SU-DHL-6 (cell line): ENCODE data around the gene GRM5.

Source experiments
- H2AFZ ChIP-seq: fragments of 200-600 bp; sonication (generic); 2 replicates; pipeline ENCODE4 v1.6.1; 2014; ENCODE audit warnings: low read depth, mild to moderate bottlenecking, moderate library complexity, mixed read lengths, antibody characterized with exemption, low read length; ENCODE audit not compliant: severe bottlenecking
- H3F3A ChIP-seq: fragments of 200-600 bp; shearing (Covaris generic); 2 replicates; pipeline ENCODE4 v1.6.0; 2016; ENCODE audit warnings: antibody characterized with exemption, mild to moderate bottlenecking; ENCODE audit not compliant: insufficient read depth
- H3K27ac ChIP-seq: fragments of 200-600 bp; sonication (generic); 2 replicates; pipeline ENCODE4 v1.5.1; 2016; ENCODE audit warnings: low read depth, mild to moderate bottlenecking, low read length, moderate library complexity, mixed read lengths
- H3K27me3 ChIP-seq: fragments of 200-600 bp; sonication (generic), shearing (Covaris generic); 2 replicates; pipeline ENCODE4 v1.6.0; 2014; ENCODE audit warnings: mild to moderate bottlenecking, low read length
- H3K36me3 ChIP-seq: fragments of 200-600 bp; sonication (generic); 2 replicates; pipeline ENCODE4 v1.6.1; 2014; ENCODE audit warnings: mild to moderate bottlenecking, low read length, mixed read lengths
- H3K4me2 ChIP-seq: fragments of 300-600, 200-600 bp; shearing (Covaris generic), sonication (generic); 2 replicates; pipeline ENCODE4 v1.6.0; 2014; ENCODE audit warnings: low read length, low read depth, mild to moderate bottlenecking; ENCODE audit not compliant: poor library complexity, severe bottlenecking
- H3K4me3 ChIP-seq: fragments of 200-600 bp; sonication (generic); 2 replicates; pipeline ENCODE4 v1.5.1; 2014; ENCODE audit warnings: antibody characterized with exemption, low read length, mild to moderate bottlenecking, mixed read lengths; ENCODE audit not compliant: insufficient read depth, poor library complexity, severe bottlenecking
- H3K79me2 ChIP-seq: fragments of 200-600 bp; sonication (generic); 2 replicates; pipeline ENCODE4 v1.6.1; 2014; ENCODE audit warnings: mild to moderate bottlenecking, low read length, moderate library complexity; ENCODE audit not compliant: insufficient read depth
- H3K9ac ChIP-seq: fragments of 200-600 bp; sonication (generic); 2 replicates; pipeline ENCODE4 v1.7.0; 2014; ENCODE audit warnings: mild to moderate bottlenecking, low read length
- H3K9me2 ChIP-seq: fragments of 200-600 bp; sonication (generic); replicated peaks from 2 replicates; pipeline ENCODE4 v1.6.1; 2014; ENCODE audit warnings: low read length; ENCODE audit not compliant: insufficient read depth
- H3K9me3 ChIP-seq: fragments of 200-600 bp; sonication (generic); 2 replicates; pipeline ENCODE4 v1.6.1; 2014; ENCODE audit warnings: low read length, mixed read lengths; ENCODE audit not compliant: insufficient read depth
- H4K20me1 ChIP-seq: fragments of 200-600 bp; sonication (generic); 2 replicates; pipeline ENCODE4 v1.6.1; 2014; ENCODE audit warnings: low read depth, mild to moderate bottlenecking, antibody characterized with exemption, low read length, moderate library complexity, mixed read lengths
- EZH2phosphoT487 ChIP-seq: fragments of 200-600 bp; sonication (generic), shearing (Covaris generic); conservative IDR thresholded peaks from 2 replicates; pipeline ENCODE4 v1.6.1; 2018; ENCODE audit warnings: mild to moderate bottlenecking, antibody characterized with exemption, low read length, moderate library complexity, mixed read lengths
- TF ChIP-seq, protein P1 (sequence below): fragments of 200-600 bp; sonication (generic); IDR thresholded peaks from one replicate; pipeline ENCODE4 v1.5.1; 2017; ENCODE audit warnings: antibody characterized with exemption, mild to moderate bottlenecking, low read length, moderate library complexity; ENCODE audit not compliant: insufficient read depth, poor library complexity, severe bottlenecking

The GRM5 gene

DNA sequence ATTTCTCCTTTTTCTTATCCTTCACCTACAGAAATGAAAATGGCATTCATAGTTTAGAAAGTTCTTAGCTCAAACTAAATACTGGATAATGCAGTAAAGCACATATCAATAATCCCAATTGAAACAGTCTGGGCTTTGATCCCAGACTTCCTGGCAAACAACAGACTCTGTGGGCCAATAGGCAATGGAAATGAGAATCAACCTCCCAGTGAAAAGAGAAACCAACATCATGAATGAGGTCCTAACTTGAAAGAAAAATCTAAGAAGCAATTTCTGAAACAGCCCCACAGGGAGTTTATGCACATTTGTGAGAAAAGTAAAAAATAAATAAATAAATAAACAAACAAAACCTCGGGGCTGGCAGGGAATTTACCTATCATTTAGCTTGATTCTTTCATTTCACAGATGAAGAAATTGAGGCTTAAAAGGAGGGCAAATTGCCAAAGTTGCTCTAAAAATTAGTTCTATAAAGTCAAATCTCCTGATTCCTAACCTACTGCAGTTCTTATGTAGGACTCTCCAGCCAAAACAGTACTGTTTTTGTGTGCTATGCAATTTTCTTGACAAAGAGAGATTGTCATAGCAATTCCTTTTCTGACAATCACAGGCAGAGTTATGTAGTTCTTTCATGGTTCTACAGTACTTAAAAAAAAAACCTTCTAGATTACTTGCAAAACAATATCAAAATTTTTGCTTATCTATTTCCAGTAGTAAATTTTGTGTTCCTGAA, 265.8 kb downstream of the GRM5 start:
- Histone ChIP-seq H3K79me2 (no peaks in the 10 kb centered on the region), H2AFZ (no peak overlapping the region), H3K27ac (no peak overlapping the region), H3K4me3 (no peak overlapping the region), H3K9ac (no peak overlapping the region), H3K27me3 (no peaks in the 10 kb centered on the region), H3K4me2 (no peak overlapping the region), H3K9me2 (no peaks in the 10 kb centered on the region), H3F3A (no peaks in the 10 kb centered on the region), H3K9me3 (no peaks in the 10 kb centered on the region), H4K20me1 (no peaks in the 10 kb centered on the region), H3K36me3 (no peaks in the 10 kb centered on the region)
- TF ChIP-seq, protein P1, sequence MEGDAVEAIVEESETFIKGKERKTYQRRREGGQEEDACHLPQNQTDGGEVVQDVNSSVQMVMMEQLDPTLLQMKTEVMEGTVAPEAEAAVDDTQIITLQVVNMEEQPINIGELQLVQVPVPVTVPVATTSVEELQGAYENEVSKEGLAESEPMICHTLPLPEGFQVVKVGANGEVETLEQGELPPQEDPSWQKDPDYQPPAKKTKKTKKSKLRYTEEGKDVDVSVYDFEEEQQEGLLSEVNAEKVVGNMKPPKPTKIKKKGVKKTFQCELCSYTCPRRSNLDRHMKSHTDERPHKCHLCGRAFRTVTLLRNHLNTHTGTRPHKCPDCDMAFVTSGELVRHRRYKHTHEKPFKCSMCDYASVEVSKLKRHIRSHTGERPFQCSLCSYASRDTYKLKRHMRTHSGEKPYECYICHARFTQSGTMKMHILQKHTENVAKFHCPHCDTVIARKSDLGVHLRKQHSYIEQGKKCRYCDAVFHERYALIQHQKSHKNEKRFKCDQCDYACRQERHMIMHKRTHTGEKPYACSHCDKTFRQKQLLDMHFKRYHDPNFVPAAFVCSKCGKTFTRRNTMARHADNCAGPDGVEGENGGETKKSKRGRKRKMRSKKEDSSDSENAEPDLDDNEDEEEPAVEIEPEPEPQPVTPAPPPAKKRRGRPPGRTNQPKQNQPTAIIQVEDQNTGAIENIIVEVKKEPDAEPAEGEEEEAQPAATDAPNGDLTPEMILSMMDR, result no peak
- no peak for TF ChIP-seq EZH2phosphoT487

DNA sequence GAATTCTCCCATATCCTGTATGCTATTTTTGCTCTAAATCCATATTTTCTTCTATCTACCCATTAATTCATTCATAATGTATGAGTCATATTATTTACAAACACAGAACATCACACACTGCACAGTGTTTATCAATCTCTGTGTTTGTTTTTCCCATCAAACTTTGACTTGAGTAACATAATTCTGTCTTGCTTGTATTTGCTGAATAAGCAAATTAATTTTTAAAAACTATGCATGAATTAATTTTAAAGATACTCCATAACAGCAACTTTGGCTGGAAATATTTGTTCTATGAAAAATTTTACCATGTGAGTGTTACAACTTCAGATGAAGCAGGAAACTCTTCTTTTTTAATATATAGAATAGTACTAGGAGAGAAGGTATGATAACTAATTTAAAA, 275.6 kb downstream of the GRM5 start:
- Histone ChIP-seq H3K9ac (no peak overlapping the region), H3K9me2 (no peaks in the 10 kb centered on the region), H3K9me3 (no peaks in the 10 kb centered on the region), H3K79me2 (no peaks in the 10 kb centered on the region), H3K27ac (no peak overlapping the region), H3K4me2 (no peak overlapping the region), H3K4me3 (no peak overlapping the region), H3K27me3 (no peaks in the 10 kb centered on the region), H2AFZ (no peak overlapping the region), H3K36me3 (no peaks in the 10 kb centered on the region), H4K20me1 (no peaks in the 10 kb centered on the region), H3F3A (no peaks in the 10 kb centered on the region)
- no peak for TF ChIP-seq EZH2phosphoT487
- TF ChIP-seq, protein P1, result no peak

DNA sequence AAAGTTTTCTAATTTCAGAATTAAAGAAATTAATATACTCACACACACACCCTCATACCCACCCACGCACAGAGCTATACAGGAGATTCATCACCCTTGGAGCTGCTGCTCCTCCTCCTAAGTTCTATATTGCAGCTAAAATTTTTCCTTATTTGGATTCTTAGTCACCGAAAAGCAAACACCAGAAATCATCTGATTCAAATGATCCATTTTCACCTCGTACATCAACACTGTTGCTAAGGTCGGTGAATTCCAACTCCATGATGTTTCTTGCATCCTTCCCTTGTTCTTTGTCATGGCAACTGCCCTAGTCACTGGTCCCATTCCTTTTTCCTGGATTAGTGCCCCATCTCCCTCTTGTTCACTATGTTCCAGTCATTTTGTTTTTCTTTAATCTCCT, 286.2 kb downstream of the GRM5 start:
- H3K4me2 ChIP-seq, result no peak overlapping the region
- no peak overlapping the region for H3K27ac ChIP-seq
- no peak overlapping the region for H2AFZ ChIP-seq
- H3K9ac ChIP-seq, result no peak overlapping the region
- H3K79me2 ChIP-seq, result no peaks in the 10 kb centered on the region
- no peak overlapping the region for H3K4me3 ChIP-seq
- no peaks in the 10 kb centered on the region for H3K36me3 ChIP-seq
- TF ChIP-seq, protein P1, result no peak
- TF ChIP-seq EZH2phosphoT487, result no peak
- H4K20me1 ChIP-seq, result no peaks in the 10 kb centered on the region
- no peaks in the 10 kb centered on the region for H3K9me3 ChIP-seq
- H3K9me2 ChIP-seq, result no peaks in the 10 kb centered on the region
- H3F3A ChIP-seq, result no peaks in the 10 kb centered on the region
- H3K27me3 ChIP-seq, result no peaks in the 10 kb centered on the region
